ENCODE measurements around the gene RPS6KC1. TPM values are rescaled to one million over a fixed set of nuclear protein-coding genes. Genes with fewer than 3 reads are reported as not detected.
"Not testable (repeated sequence)": the region's sequence is repeated elsewhere in the genome, so short reads cannot be mapped to it uniquely, and the experiment has no call there.

RPS6KC1 gene
- total RNA-seq, 2 experiments from 2014 or later, result 6.2 to 7.0 TPM

- DNase-seq, result no peak
- Histone ChIP-seq H3K36me3 (ENCODE audit: insufficient read depth, low read length) (no peaks in the 10 kb centered on the region), H3K9me3 (ENCODE audit: control insufficient read depth in 1 of 2, insufficient read depth in 1 of 2, low read length in 2 of 2) (peaks cover 5 to 14% of the 10 kb centered on the region in 2 experiments), H3K27me3 (ENCODE audit: control insufficient read depth in 1 of 2, insufficient read depth in 2 of 2, low read length in 2 of 2) (no peaks in the 10 kb centered on the region), H3K4me3 (ENCODE audit: low read length) (no peak overlapping the region), H3K27ac (ENCODE audit: low read depth in 1 of 2, low read length in 2 of 2) (no peak overlapping the region), H3K4me1 (ENCODE audit: insufficient read depth, low read length) (no peaks in the 10 kb centered on the region)
- ChIA-PET CTCF (no interaction called here), POLR2A (no interaction called here)
- Mint-ChIP-seq H3K27ac (no peak overlapping the region), H3K4me3 (no peak overlapping the region), H3K9me3 (peaks cover 7% of the 10 kb centered on the region), H3K4me1 (ENCODE audit: low read depth) (no peaks in the 10 kb centered on the region), H3K36me3 (ENCODE audit: low read depth) (peaks cover 81% of the 10 kb centered on the region), H3K27me3 (no peaks in the 10 kb centered on the region)
- ATAC-seq (ENCODE audit: poor library complexity), result no peak
- TF ChIP-seq, protein P1, sequence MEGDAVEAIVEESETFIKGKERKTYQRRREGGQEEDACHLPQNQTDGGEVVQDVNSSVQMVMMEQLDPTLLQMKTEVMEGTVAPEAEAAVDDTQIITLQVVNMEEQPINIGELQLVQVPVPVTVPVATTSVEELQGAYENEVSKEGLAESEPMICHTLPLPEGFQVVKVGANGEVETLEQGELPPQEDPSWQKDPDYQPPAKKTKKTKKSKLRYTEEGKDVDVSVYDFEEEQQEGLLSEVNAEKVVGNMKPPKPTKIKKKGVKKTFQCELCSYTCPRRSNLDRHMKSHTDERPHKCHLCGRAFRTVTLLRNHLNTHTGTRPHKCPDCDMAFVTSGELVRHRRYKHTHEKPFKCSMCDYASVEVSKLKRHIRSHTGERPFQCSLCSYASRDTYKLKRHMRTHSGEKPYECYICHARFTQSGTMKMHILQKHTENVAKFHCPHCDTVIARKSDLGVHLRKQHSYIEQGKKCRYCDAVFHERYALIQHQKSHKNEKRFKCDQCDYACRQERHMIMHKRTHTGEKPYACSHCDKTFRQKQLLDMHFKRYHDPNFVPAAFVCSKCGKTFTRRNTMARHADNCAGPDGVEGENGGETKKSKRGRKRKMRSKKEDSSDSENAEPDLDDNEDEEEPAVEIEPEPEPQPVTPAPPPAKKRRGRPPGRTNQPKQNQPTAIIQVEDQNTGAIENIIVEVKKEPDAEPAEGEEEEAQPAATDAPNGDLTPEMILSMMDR (IDR thresholded peaks at IDR 0.05), result no peak
- intact Hi-C loops (cut with DNase I, micrococcal nuclease), result no loop called here
Observed at GRCh38 chr1:213201380-213202155, 150.5 kb downstream of the RPS6KC1 start.

GRCh38 chr1:213211201-213211600 lies 160.2 kb downstream of the RPS6KC1 start:
- H3K36me3 Mint-ChIP-seq (ENCODE audit: low read depth), result peaks cover 75% of the 10 kb centered on the region
- Histone ChIP-seq H3K36me3 (ENCODE audit: insufficient read depth, low read length) (peaks cover 7% of the 10 kb centered on the region), H3K27ac (ENCODE audit: low read depth in 1 of 2, low read length in 2 of 2) (no peak overlapping the region), H3K9me3 (ENCODE audit: control insufficient read depth in 1 of 2, insufficient read depth in 1 of 2, low read length in 2 of 2) (peaks cover 0 to 13% of the 10 kb centered on the region in 2 experiments), H3K4me1 (ENCODE audit: insufficient read depth, low read length) (no peaks in the 10 kb centered on the region), H3K4me3 (ENCODE audit: low read length) (no peak overlapping the region), H3K27me3 (ENCODE audit: control insufficient read depth in 1 of 2, insufficient read depth in 2 of 2, low read length in 2 of 2) (no peaks in the 10 kb centered on the region)
- no peaks in the 10 kb centered on the region for H3K27me3 Mint-ChIP-seq
- intact Hi-C loops (cut with DNase I, micrococcal nuclease), result no loop called here
- POLR2A ChIA-PET, result no interaction called here
- TF ChIP-seq, protein P1 (IDR thresholded peaks at IDR 0.05), result no peak
- ATAC-seq (ENCODE audit: poor library complexity) (no peak), DNase-seq (no peak)
- CTCF ChIA-PET, result no interaction called here
- no peak overlapping the region for H3K4me3 Mint-ChIP-seq
- peaks cover 2% of the 10 kb centered on the region for H3K9me3 Mint-ChIP-seq
- no peaks in the 10 kb centered on the region for H3K4me1 Mint-ChIP-seq (ENCODE audit: low read depth)
- H3K27ac Mint-ChIP-seq, result no peak overlapping the region

DNA sequence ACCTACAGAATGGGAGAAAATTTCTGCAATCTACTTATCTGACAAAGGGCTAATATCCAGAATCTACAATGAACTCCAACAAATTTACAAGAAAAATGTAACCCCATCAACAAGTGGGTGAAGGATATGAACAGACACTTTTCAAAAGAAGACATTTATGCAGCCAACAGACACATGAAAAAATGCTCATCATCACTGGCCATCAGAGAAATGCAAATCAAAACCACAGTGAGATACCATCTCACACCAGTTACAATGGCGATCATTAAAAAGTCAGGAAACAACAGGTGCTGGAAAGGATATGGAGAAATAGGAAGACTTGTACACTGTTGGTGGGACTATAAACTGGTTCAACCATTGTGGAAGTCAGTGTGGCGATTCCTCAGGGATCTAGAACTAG lies 168.0 kb downstream of the RPS6KC1 start:
- H3K27me3 ChIP-seq (ENCODE audit: control insufficient read depth in 1 of 2, insufficient read depth in 2 of 2, low read length in 2 of 2); CTCF ChIA-PET; H3K27me3 Mint-ChIP-seq; POLR2A ChIA-PET; H3K4me3 Mint-ChIP-seq; H3K9me3 Mint-ChIP-seq; H3K36me3 ChIP-seq (ENCODE audit: insufficient read depth, low read length); H3K27ac ChIP-seq (ENCODE audit: low read depth in 1 of 2, low read length in 2 of 2); intact Hi-C loops (cut with DNase I, micrococcal nuclease); H3K4me3 ChIP-seq (ENCODE audit: low read length); DNase-seq; H3K4me1 ChIP-seq (ENCODE audit: insufficient read depth, low read length); H3K4me1 Mint-ChIP-seq (ENCODE audit: low read depth); H3K27ac Mint-ChIP-seq; ATAC-seq (ENCODE audit: poor library complexity); H3K9me3 ChIP-seq (ENCODE audit: control insufficient read depth in 1 of 2, insufficient read depth in 1 of 2, low read length in 2 of 2): not testable (repeated sequence)
- peaks cover 15% of the 10 kb centered on the region for H3K36me3 Mint-ChIP-seq (ENCODE audit: low read depth)

GRCh38 chr1:213221209-213221608 lies 170.2 kb downstream of the RPS6KC1 start:
- Mint-ChIP-seq H3K27ac (no peak overlapping the region), H3K9me3 (no peaks in the 10 kb centered on the region), H3K36me3 (ENCODE audit: low read depth) (peaks cover 8% of the 10 kb centered on the region), H3K4me1 (ENCODE audit: low read depth) (no peaks in the 10 kb centered on the region), H3K4me3 (no peak overlapping the region), H3K27me3 (no peaks in the 10 kb centered on the region)
- ChIA-PET POLR2A (no interaction called here), CTCF (no interaction called here)
- H3K4me3 ChIP-seq (ENCODE audit: low read length), result no peak overlapping the region
- H3K36me3 ChIP-seq (ENCODE audit: insufficient read depth, low read length), result no peaks in the 10 kb centered on the region
- no peak for ATAC-seq (ENCODE audit: poor library complexity)
- H3K27ac ChIP-seq (ENCODE audit: low read depth in 1 of 2, low read length in 2 of 2), result no peak overlapping the region
- no peaks in the 10 kb centered on the region for H3K9me3 ChIP-seq (ENCODE audit: control insufficient read depth in 1 of 2, insufficient read depth in 1 of 2, low read length in 2 of 2)
- TF ChIP-seq, protein P1 (IDR thresholded peaks at IDR 0.05), result no peak
- no peak for DNase-seq
- intact Hi-C loops (cut with DNase I, micrococcal nuclease), result no loop called here
- no peaks in the 10 kb centered on the region for H3K4me1 ChIP-seq (ENCODE audit: insufficient read depth, low read length)
- no peaks in the 10 kb centered on the region for H3K27me3 ChIP-seq (ENCODE audit: control insufficient read depth in 1 of 2, insufficient read depth in 2 of 2, low read length in 2 of 2)

All from CD4-positive, alpha-beta T cell (primary cell).